K562 (cell line): Measurements from ENCODE around the gene STK17A. TPM values are rescaled to one million over a fixed set of nuclear protein-coding genes. Genes with fewer than 3 reads are reported as not detected.

Experiments used
- CREB1 ChIP-seq, 2 experiments: sonication (generic) in 1 of 2; formaldehyde crosslinking in 1 of 2; IDR thresholded peaks; 2 replicates each; pipeline versions ENCODE4 v1.6.1 to v1.8.0; 2012 to 2022; ENCODE audit warnings: inconsistent platforms in 1 of 2, mild to moderate bottlenecking in 1 of 2, missing genetic modification reagents in 1 of 2, moderate library complexity in 1 of 2
- HDAC3 ChIP-seq: fragments of 450-650 bp; IDR thresholded peaks from 2 replicates; pipeline ENCODE4 v1.6.1; 2018; ENCODE audit warnings: borderline replicate concordance, mild to moderate bottlenecking, moderate library complexity; ENCODE audit not compliant: partially characterized antibody
- KAT7 ChIP-seq: sonication (generic); formaldehyde crosslinking; IDR thresholded peaks from 2 replicates; pipeline ENCODE4 v1.8.0; 2022; ENCODE audit warnings: missing genetic modification reagents, mild to moderate bottlenecking, borderline replicate concordance
- KDM1A ChIP-seq, 2 experiments: fragments of 450-650 bp; IDR thresholded peaks; 2 replicates each; pipeline ENCODE4 v1.6.1; 2016; ENCODE audit warnings: mild to moderate bottlenecking in 2 of 2
- NFXL1 ChIP-seq: fragments of 450-650 bp; formaldehyde crosslinking; IDR thresholded peaks from 2 replicates; pipeline ENCODE4 v1.4.0; 2021; ENCODE audit warnings: mild to moderate bottlenecking
- OTX1 ChIP-seq: fragments of 450-650 bp; formaldehyde crosslinking; IDR thresholded peaks from 2 replicates; pipeline ENCODE4 v1.4.0; 2022; ENCODE audit warnings: mild to moderate bottlenecking
- PHTF2 ChIP-seq: fragments of 250-450 bp; sonication (Bioruptor Pico); IDR thresholded peaks from 2 replicates; pipeline ENCODE4 v1.5.0; 2021; ENCODE audit warnings: mild to moderate bottlenecking
- POLR2G ChIP-seq: fragments of 200-400 bp; formaldehyde crosslinking; IDR thresholded peaks from 2 replicates; pipeline ENCODE4 v1.6.1; 2017; ENCODE audit warnings: low read depth, mild to moderate bottlenecking, antibody characterized with exemption, low read length, moderate library complexity
- POLR3A ChIP-seq: IDR thresholded peaks from 2 replicates; pipeline ENCODE4 v1.6.1; 2011; ENCODE audit warnings: borderline replicate concordance, mild to moderate bottlenecking, moderate library complexity; ENCODE audit not compliant: insufficient read length, insufficient read depth; ENCODE audit errors: extremely low read depth
- RAD21 ChIP-seq, 2 experiments: fragments of 250-450 bp in 1 of 2; fragments of 450-650 bp in 1 of 2; sonication (Bioruptor Pico) in 1 of 2; formaldehyde crosslinking in 1 of 2; IDR thresholded peaks in 1 of 2; conservative IDR thresholded peaks in 1 of 2; 2 replicates each; pipeline versions ENCODE4 v1.4.0 to v1.8.0; 2020 to 2022; ENCODE audit warnings: mild to moderate bottlenecking in 2 of 2, moderate library complexity in 1 of 2
- SMAD2 ChIP-seq: fragments of 150-350 bp; IDR thresholded peaks from 2 replicates; pipeline ENCODE4 v1.6.1; 2014; ENCODE audit warnings: low read depth, mild to moderate bottlenecking, low read length
- SMARCA4 ChIP-seq: fragments of 450-650 bp; IDR thresholded peaks from 2 replicates; pipeline ENCODE4 v1.6.1; 2016
- SMARCE1 ChIP-seq: fragments of 450-650 bp; IDR thresholded peaks from 2 replicates; pipeline ENCODE4 v1.7.1; 2016; ENCODE audit warnings: mild to moderate bottlenecking
- TEAD1 ChIP-seq, 2 experiments: fragments of 450-650 bp in 1 of 2; sonication (generic) in 1 of 2; formaldehyde crosslinking; IDR thresholded peaks; 2 replicates each; pipeline versions ENCODE4 v1.4.0 to v1.8.0; 2020 to 2022; ENCODE audit warnings: mild to moderate bottlenecking in 2 of 2, missing genetic modification reagents in 1 of 2
- TOE1 ChIP-seq, 2 experiments: fragments of 450-650 bp in 1 of 2; sonication (generic) in 1 of 2; formaldehyde crosslinking in 1 of 2; IDR thresholded peaks; 2 replicates each; pipeline versions ENCODE4 v1.7.1 to v1.8.0; 2016 to 2022; ENCODE audit warnings: borderline replicate concordance in 2 of 2, mild to moderate bottlenecking in 2 of 2, antibody characterized with exemption in 1 of 2, inconsistent platforms in 1 of 2, low read depth in 1 of 2, missing genetic modification reagents in 1 of 2, moderate library complexity in 1 of 2
- TRIM28 ChIP-seq: fragments of 450-650 bp; IDR thresholded peaks from 2 replicates; pipeline ENCODE4 v1.6.1; 2017
- VEZF1 ChIP-seq: fragments of 200-800 bp; sonication (Bioruptor generic); IDR thresholded peaks from 2 replicates; pipeline ENCODE4 v1.6.1; 2017; ENCODE audit warnings: missing genetic modification characterization, missing compliant biosample characterization
- XRCC5 ChIP-seq: fragments of 200-400 bp; formaldehyde crosslinking; IDR thresholded peaks from 2 replicates; pipeline ENCODE4 v1.6.1; 2017; ENCODE audit warnings: low read depth, mild to moderate bottlenecking, low read length
- YY1 ChIP-seq, 3 experiments: IDR thresholded peaks; 2 replicates each; pipeline ENCODE4 v1.6.1; 2011; ENCODE audit warnings: low read length in 2 of 3, mild to moderate bottlenecking in 2 of 3, moderate library complexity in 2 of 3, borderline replicate concordance in 1 of 3, control low read depth in 1 of 3, low read depth in 1 of 3; ENCODE audit not compliant: insufficient read depth in 3 of 3, insufficient replicate concordance in 2 of 3, control insufficient read depth in 1 of 3, insufficient read length in 1 of 3; ENCODE audit errors: extremely low read depth in 1 of 3
- ZBTB43 ChIP-seq: sonication (generic); formaldehyde crosslinking; IDR thresholded peaks from 2 replicates; pipeline ENCODE4 v1.8.0; 2023; ENCODE audit warnings: mild to moderate bottlenecking, missing genetic modification reagents
- ZFP1 ChIP-seq: fragments of 450-650 bp; formaldehyde crosslinking; IDR thresholded peaks from 2 replicates; pipeline ENCODE4 v1.4.0; 2020; ENCODE audit warnings: mild to moderate bottlenecking, mixed read lengths
- ZNF586 ChIP-seq: fragments of 450-650 bp; formaldehyde crosslinking; conservative IDR thresholded peaks from 2 replicates; pipeline ENCODE4 v1.4.0; 2020; ENCODE audit warnings: mild to moderate bottlenecking, moderate library complexity
- polyA plus RNA-seq, 8 experiments: library from polyadenylated mRNA; depleted of rRNA in 4 of 8; stranded (reverse) in 5 of 8; unstranded in 3 of 8; fragments of >200 nt; fragmentation: Nextera tagmentation in 2 of 8; fragmentation: Illumina TruSeq in 1 of 8; extraction: Ambion mirVana in 2 of 8; extraction: Trizol in 1 of 8; gene quantifications; 2 replicates each; pipeline versions ENCODE4 v1.2.1 to v1.2.3, GENCODE V29; 2011 to 2014; ENCODE audit warnings: inconsistent platforms in 1 of 8, missing spikeins in 1 of 8
- total RNA-seq, 7 experiments: library from RNA; depleted of rRNA in 6 of 7; stranded (reverse); fragments of >200 nt in 6 of 7; fragmentation: Illumina TruSeq in 2 of 7; extraction: Trizol in 2 of 7; gene quantifications; 2 replicates each; pipeline versions ENCODE4 v1.2.1 to v1.2.3, GENCODE V29; 2011 to 2021; ENCODE audit warnings: low replicate concordance in 1 of 7
- TF ChIP-seq, protein P1 (sequence below): sonication (generic); formaldehyde crosslinking; IDR thresholded peaks from 2 replicates; pipeline ENCODE4 v1.8.0; 2022; ENCODE audit warnings: mild to moderate bottlenecking, missing genetic modification reagents

STK17A gene
- total and polyA plus RNA-seq, 9 of the 15 experiments (the other 6 are each of a cell fraction or from before 2014, with no cell fraction given), result 3.4 to 16.3 (median 13.2) TPM

GRCh38 chr7:43572516-43573049, 10.3 kb upstream of the STK17A start (continued):
- TF ChIP-seq VEZF1 (CRISPR knock-in tag), result no peak
- TF ChIP-seq SMAD2, result no peak
- TF ChIP-seq POLR3A, result no peak
- TF ChIP-seq, protein P1, sequence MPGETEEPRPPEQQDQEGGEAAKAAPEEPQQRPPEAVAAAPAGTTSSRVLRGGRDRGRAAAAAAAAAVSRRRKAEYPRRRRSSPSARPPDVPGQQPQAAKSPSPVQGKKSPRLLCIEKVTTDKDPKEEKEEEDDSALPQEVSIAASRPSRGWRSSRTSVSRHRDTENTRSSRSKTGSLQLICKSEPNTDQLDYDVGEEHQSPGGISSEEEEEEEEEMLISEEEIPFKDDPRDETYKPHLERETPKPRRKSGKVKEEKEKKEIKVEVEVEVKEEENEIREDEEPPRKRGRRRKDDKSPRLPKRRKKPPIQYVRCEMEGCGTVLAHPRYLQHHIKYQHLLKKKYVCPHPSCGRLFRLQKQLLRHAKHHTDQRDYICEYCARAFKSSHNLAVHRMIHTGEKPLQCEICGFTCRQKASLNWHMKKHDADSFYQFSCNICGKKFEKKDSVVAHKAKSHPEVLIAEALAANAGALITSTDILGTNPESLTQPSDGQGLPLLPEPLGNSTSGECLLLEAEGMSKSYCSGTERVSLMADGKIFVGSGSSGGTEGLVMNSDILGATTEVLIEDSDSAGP (CRISPR knock-in tag), result no peak
- no peak for TF ChIP-seq PHTF2 (CRISPR knock-in tag)
- peak; percentile 63 for TF ChIP-seq CREB1 (IDR thresholded peaks at IDR 0.05)
- TF ChIP-seq CREB1 (CRISPR knock-in tag; IDR thresholded peaks at IDR 0.05), result peak; percentile 38; the same call in 1 of the 2 replicates
- peak in 1 of 3 experiments; percentile 75 for TF ChIP-seq YY1 (IDR thresholded peaks at IDR 0.05; ENCODE audit: borderline replicate concordance in 1 of 3, control insufficient read depth in 1 of 3, extremely low read depth in 1 of 3, insufficient read depth in 3 of 3, insufficient read length in 1 of 3, insufficient replicate concordance in 2 of 3, low read depth in 1 of 3, low read length in 2 of 3)
- TF ChIP-seq KAT7 (CRISPR knock-in tag), result no peak
- no peak for TF ChIP-seq ZNF586 (CRISPR knock-in tag)
- TF ChIP-seq TEAD1 (CRISPR knock-in tag; IDR thresholded peaks at IDR 0.05), result no peak
- peak; percentile 83; the same call in 1 of the 2 replicates for TF ChIP-seq SMARCE1
- TF ChIP-seq ZFP1 (CRISPR knock-in tag), result no peak
- no peak for TF ChIP-seq NFXL1 (CRISPR knock-in tag)
- no peak for TF ChIP-seq TRIM28
- TF ChIP-seq SMARCA4, result peak; percentile 80
- TF ChIP-seq OTX1, result no peak
- no peak for TF ChIP-seq KDM1A (IDR thresholded peaks at IDR 0.05)
- TF ChIP-seq RAD21 (CRISPR knock-in tag; conservative IDR thresholded peaks at IDR 0.05 in 1 of 2, IDR thresholded peaks at IDR 0.05 in 1 of 2), result no peak
- no peak for TF ChIP-seq ZBTB43 (CRISPR knock-in tag)
- TF ChIP-seq XRCC5, result no peak
- TF ChIP-seq POLR2G, result no peak
- peak; percentile 21; the same call in 1 of the 2 replicates for TF ChIP-seq TOE1 (IDR thresholded peaks at IDR 0.05; ENCODE audit: borderline replicate concordance)
- no peak for TF ChIP-seq TOE1 (CRISPR knock-in tag; IDR thresholded peaks at IDR 0.05; ENCODE audit: borderline replicate concordance, low read depth)
- peak; percentile 20 for TF ChIP-seq HDAC3
